ENCODE data around the gene HEBP1.

The HEBP1 gene

GRCh38 chr12:12946686-12947355 lies 53.2 kb downstream of the HEBP1 start:
- no peak for DNase-seq

GRCh38 chr12:12945591-12945990 lies 54.5 kb downstream of the HEBP1 start:
- no peak for DNase-seq

GRCh38 chr12:12943586-12944260 lies 56.3 kb downstream of the HEBP1 start:
- no peak for DNase-seq

GRCh38 chr12:12941450-12942350 lies 58.4 kb downstream of the HEBP1 start:
- no peak for DNase-seq

GRCh38 chr12:12939888-12940287 lies 60.2 kb downstream of the HEBP1 start:
- no peak for DNase-seq

GRCh38 chr12:12938541-12938940 lies 61.5 kb downstream of the HEBP1 start:
- no peak for DNase-seq

- DNase-seq: no peak
These were observed 63.0 kb downstream of the HEBP1 start for GRCh38 chr12:12936983-12937491.

- no peak for DNase-seq
These were observed 65.5 kb downstream of the HEBP1 start for GRCh38 chr12:12934556-12934955.

GRCh38 chr12:12933742-12934141 lies 66.3 kb downstream of the HEBP1 start:
- DNase-seq: no peak

- no peak for DNase-seq
These were observed 69.3 kb downstream of the HEBP1 start for GRCh38 chr12:12930633-12931219.

GRCh38 chr12:12929696-12930095 lies 70.4 kb downstream of the HEBP1 start:
- no peak for DNase-seq

- peak; percentile 58 for DNase-seq
These were observed 72.6 kb downstream of the HEBP1 start for GRCh38 chr12:12927211-12928079.

GRCh38 chr12:12926571-12927071 lies 73.4 kb downstream of the HEBP1 start:
- no peak for DNase-seq

GRCh38 chr12:12925388-12925787 lies 74.7 kb downstream of the HEBP1 start:
- DNase-seq: no peak

All from activated naive CD4-positive, alpha-beta T cell treated with Interleukin-2 at 50 U/mL for 16 hours (primary cell).